NCI-H82 treated with DMSO at 0.1 percent for 48 hours (cell line): Measurements from ENCODE around the gene SNAPC4.
"Not testable (repeated sequence)": the region's sequence is repeated elsewhere in the genome, so short reads cannot be mapped to it uniquely, and the experiment has no call there.

Experiments used
- DNase-seq: peaks from one replicate; lab custom pipeline; 2025; ENCODE audit not compliant: unreplicated experiment; lab: John Stamatoyannopoulos, UW

The SNAPC4 gene

GRCh38 chr9:136358016-136358415, 42.0 kb downstream of the SNAPC4 start:
- no peak for DNase-seq

GRCh38 chr9:136357202-136357725, 42.7 kb downstream of the SNAPC4 start:
- no peak for DNase-seq

GRCh38 chr9:136355616-136356557, 44.1 kb downstream of the SNAPC4 start:
- DNase-seq, result no peak

GRCh38 chr9:136354592-136355085, 45.3 kb downstream of the SNAPC4 start:
- DNase-seq, result no peak

GRCh38 chr9:136353757-136354488, 46.0 kb downstream of the SNAPC4 start:
- DNase-seq, result no peak

GRCh38 chr9:136353088-136353487, 46.9 kb downstream of the SNAPC4 start:
- no peak for DNase-seq

GRCh38 chr9:136352682-136353081, 47.3 kb downstream of the SNAPC4 start:
- no peak for DNase-seq

GRCh38 chr9:136351868-136352267, 48.1 kb downstream of the SNAPC4 start:
- not testable (repeated sequence) for DNase-seq

- DNase-seq, result no peak
Observed at GRCh38 chr9:136351252-136351800, 48.6 kb downstream of the SNAPC4 start.
